ENCODE measurements around the gene SCUBE3. TPM values are rescaled to one million over a fixed set of nuclear protein-coding genes. Genes with fewer than 3 reads are reported as not detected.

SCUBE3 gene
- total and polyA plus RNA-seq, 2 of the 4 experiments (the other 2 are of a cell fraction), result 19.9 to 45.5 TPM

GRCh38 chr6:35293681-35294080 lies 79.9 kb downstream of the SCUBE3 start:
- dilution Hi-C loops (cut with HindIII; ENCODE audit: low sequenced_read_pairs, unreplicated experiment), result no loop called here

More at GRCh38 chr6:35293681-35294080, 79.9 kb downstream of the SCUBE3 start:
- H4K8ac ChIP-seq (ENCODE audit: low read depth in 2 of 2, low read length in 2 of 2), result no peak overlapping the region
- intact Hi-C loops (cut with micrococcal nuclease) (no loop called here), in situ Hi-C loops (cut with MboI; ENCODE audit: low sequenced_read_pairs) (no loop called here)
- no peak overlapping the region for H3K14ac ChIP-seq (replicated peaks; ENCODE audit: low read depth, low read length)
- H3K9me1 ChIP-seq (ENCODE audit: insufficient read depth, low read length), result peaks cover 4% of the 10 kb centered on the region; the same call in 1 of the 2 replicates
- H3K27ac ChIP-seq (ENCODE audit: insufficient read depth, low read length), result no peak overlapping the region
- H2BK120ac ChIP-seq (ENCODE audit: low read depth, low read length), result no peak overlapping the region
- H3K27me3 ChIP-seq (ENCODE audit: control insufficient read depth, insufficient read depth, low read length), result no peaks in the 10 kb centered on the region
- no peak for ATAC-seq (ENCODE audit: low read depth)
- H4K91ac ChIP-seq (ENCODE audit: insufficient read depth, low read depth, low read length), result no peak overlapping the region
- no peak overlapping the region for H4K5ac ChIP-seq (ENCODE audit: low read depth, low read length)
- H2AK9ac ChIP-seq (replicated peaks; ENCODE audit: low read depth, low read length, poor library complexity), result no peak overlapping the region
- no peak overlapping the region for H3K4ac ChIP-seq (ENCODE audit: low read depth, low read length)
- H3K4me1 ChIP-seq (ENCODE audit: control insufficient read depth, insufficient read depth, low read length), result peaks cover 4% of the 10 kb centered on the region; the same call in 1 of the 2 replicates
- no peak overlapping the region for H3K18ac ChIP-seq (ENCODE audit: low read depth, low read length)
- DNase-seq, result no peak
- H3K36me3 ChIP-seq (ENCODE audit: control insufficient read depth, insufficient read depth, low read length), result peaks cover 58% of the 10 kb centered on the region
- H2BK15ac ChIP-seq (ENCODE audit: low read depth, low read length), result no peak overlapping the region
- H2AFZ ChIP-seq (replicated peaks; ENCODE audit: low read length, poor library complexity), result no peak overlapping the region
- ChIA-PET CTCF (interaction anchor here (1.2 to 1.3 kb wide), 2 partner anchors 22 to 34 kb away, joined by 3 read pairs; no protein-coding TSS in a partner anchor), POLR2A (ENCODE audit: unreplicated experiment) (no interaction called here)
- H3K4me2 ChIP-seq (ENCODE audit: low read depth, low read length), result no peak overlapping the region
- H3K56ac ChIP-seq (ENCODE audit: extremely low read depth, insufficient read depth, low read length), result no peak overlapping the region
- H3K79me1 ChIP-seq (ENCODE audit: low read depth in 1 of 2, low read length in 2 of 2), result no peaks in the 10 kb centered on the region
- H4K20me1 ChIP-seq (ENCODE audit: insufficient read depth, low read length), result no peaks in the 10 kb centered on the region
- no peak overlapping the region for H3K4me3 ChIP-seq (ENCODE audit: insufficient read depth, low read depth, low read length)
- no peak overlapping the region for H2AK5ac ChIP-seq (ENCODE audit: low read depth, low read length)
- 93% methylated on average over 8 of the region's 9 CpGs; no CpG with 5 or more reads in 1 of the 2 experiments for WGBS, 2 experiments (ENCODE audit: extremely low coverage in 2 of 2, insufficient read length in 1 of 2)
- H2BK5ac ChIP-seq (ENCODE audit: low read depth, low read length, poor library complexity, severe bottlenecking), result no peak overlapping the region
- TF ChIP-seq NFE2L2 (IDR thresholded peaks at IDR 0.05; ENCODE audit: low read depth, low read length) (no peak), RFX5 (IDR thresholded peaks at IDR 0.05; ENCODE audit: low read depth, low read length) (no peak), RCOR1 (IDR thresholded peaks at IDR 0.05; ENCODE audit: insufficient replicate concordance, low read length) (no peak), MAFK (IDR thresholded peaks at IDR 0.05; ENCODE audit: low read depth, low read length) (no peak), ELK1 (IDR thresholded peaks at IDR 0.05; ENCODE audit: borderline replicate concordance, low read depth, low read length) (no peak), BHLHE40 (IDR thresholded peaks at IDR 0.05; ENCODE audit: low read depth, low read length) (no peak), CTCF (conservative IDR thresholded peaks at IDR 0.05; ENCODE audit: low read depth, low read length) (no peak), CHD1 (IDR thresholded peaks at IDR 0.05; ENCODE audit: low read depth, low read length) (no peak), SMC3 (IDR thresholded peaks at IDR 0.05; ENCODE audit: low read depth, low read length) (no peak), CEBPB (IDR thresholded peaks at IDR 0.05; ENCODE audit: low read depth, low read length) (no peak), MXI1 (IDR thresholded peaks at IDR 0.05; ENCODE audit: borderline replicate concordance, low read depth, low read length) (no peak), FOS (IDR thresholded peaks at IDR 0.05; ENCODE audit: low read depth, low read length) (no peak)
- BruUV-seq (replicated peaks), result no TSS peak
- H3K9ac ChIP-seq (ENCODE audit: low read depth, low read length), result no peak overlapping the region
- no peak overlapping the region for H3K23ac ChIP-seq (ENCODE audit: low read depth, low read length)
- no peaks in the 10 kb centered on the region for H3K9me3 ChIP-seq (ENCODE audit: control insufficient read depth, insufficient read depth, low read length)
- H2BK20ac ChIP-seq (ENCODE audit: low read depth, low read length), result no peak overlapping the region

All from IMR-90 (cell line).